Endothelial cell of umbilical vein (primary cell): ENCODE results near the gene ASAP2. TPM values are rescaled to one million over a fixed set of nuclear protein-coding genes. Genes with fewer than 3 reads are reported as not detected.

Experiments
- BruUV-seq: library from RNA; stranded (reverse); fragments of 400-500 nt; replicated peaks from 2 replicates; lab custom pipeline; 2021; lab: Mats Ljungman, UMichigan
- CTCF ChIA-PET: fragments of 300-600, 350-600 bp; sonication (Branson Sonifier 250); formaldehyde crosslinking; loops from one replicate; lab custom pipeline; 2021; ENCODE audit warnings: antibody characterized with exemption, inconsistent platforms; lab: Charles Lee
- POLR2A ChIA-PET: fragments of 300-600, 350-600 bp; sonication (Branson Sonifier 250); formaldehyde crosslinking; loops from one replicate; lab custom pipeline; 2021; ENCODE audit warnings: antibody characterized with exemption, inconsistent platforms; lab: Charles Lee
- DNase-seq: peaks from one replicate; pipeline ENCODE4 v3.0.0-alpha.2; 2011; ENCODE audit warnings: low read depth, low spot score
- FAIRE-seq: peaks from 2 replicates; lab custom pipeline; 2011; peaks lifted over from hg19 to GRCh38; lab: Jason Lieb, UNC
- H2AFZ ChIP-seq: 2 replicates; pipeline ENCODE4 v1.6.0; 2012; ENCODE audit warnings: low read depth, low read length, control low read depth, inconsistent platforms
- H3K27ac ChIP-seq: 2 replicates; pipeline ENCODE4 v1.5.1; 2011; ENCODE audit warnings: low read depth, mild to moderate bottlenecking, control low read depth, low read length, moderate library complexity; ENCODE audit not compliant: insufficient read depth
- H3K27me3 ChIP-seq, 2 experiments: 2 replicates each; pipeline versions ENCODE4 v1.6.0 to v1.6.1; 2011; ENCODE audit warnings: low read length in 2 of 2, mixed read lengths in 1 of 2; ENCODE audit not compliant: control insufficient read depth in 2 of 2, insufficient read depth in 2 of 2
- H3K36me3 ChIP-seq, 2 experiments: 2 replicates in 1 of 2; 3 replicates in 1 of 2; pipeline ENCODE4 v1.5.1; 2011; ENCODE audit warnings: low read length in 2 of 2, mild to moderate bottlenecking in 1 of 2, moderate library complexity in 1 of 2; ENCODE audit not compliant: control insufficient read depth in 2 of 2, insufficient read depth in 2 of 2; ENCODE audit errors: extremely low read depth in 1 of 2
- H3K4me1 ChIP-seq: 3 replicates; pipeline ENCODE4 v1.5.1; 2011; ENCODE audit warnings: mild to moderate bottlenecking, low read length; ENCODE audit not compliant: control insufficient read depth, insufficient read depth; ENCODE audit errors: extremely low read depth
- H3K4me2 ChIP-seq: 2 replicates; pipeline ENCODE4 v1.6.1; 2011; ENCODE audit warnings: low read length, control low read depth, mixed read lengths; ENCODE audit not compliant: insufficient read depth
- H3K4me3 ChIP-seq, 3 experiments: fragments of 200-600 bp in 1 of 3; sonication (generic), shearing (Covaris generic) in 1 of 3; replicated peaks in 1 of 3; 2 replicates each; pipeline ENCODE4 v1.5.1; 2011 to 2016; ENCODE audit warnings: control low read depth in 3 of 3, low read length in 3 of 3, mild to moderate bottlenecking in 2 of 3, inconsistent platforms in 1 of 3, low read depth in 1 of 3, moderate library complexity in 1 of 3; ENCODE audit not compliant: insufficient read depth in 1 of 3
- H3K79me2 ChIP-seq: 2 replicates; pipeline ENCODE4 v1.6.0; 2012; ENCODE audit warnings: low read length, inconsistent platforms; ENCODE audit not compliant: control insufficient read depth, insufficient read depth
- H3K9ac ChIP-seq: replicated peaks from 2 replicates; pipeline ENCODE3; 2011; ENCODE audit warnings: low read length, control low read depth; ENCODE audit not compliant: insufficient read depth; ENCODE audit errors: extremely low read depth
- H3K9me1 ChIP-seq: replicated peaks from 3 replicates; pipeline ENCODE4 v1.6.0; 2011; ENCODE audit warnings: mild to moderate bottlenecking, low read length; ENCODE audit not compliant: control insufficient read depth, insufficient read depth; ENCODE audit errors: extremely low read depth
- H3K9me3 ChIP-seq: replicated peaks from 2 replicates; pipeline ENCODE4 v1.5.1; 2012; ENCODE audit warnings: low read length, inconsistent platforms; ENCODE audit not compliant: control insufficient read depth, insufficient read depth
- H4K20me1 ChIP-seq: replicated peaks from 2 replicates; pipeline ENCODE3; 2011; ENCODE audit warnings: mild to moderate bottlenecking, low read length; ENCODE audit not compliant: control insufficient read depth, insufficient read depth; ENCODE audit errors: extremely low read depth
- CTCF ChIP-seq, 2 donors: IDR thresholded peaks; 1 replicate in 1 of 2; 2 replicates in 1 of 2; pipeline ENCODE4 v1.5.1; 2011; ENCODE audit warnings: low read length in 2 of 2, mild to moderate bottlenecking in 2 of 2, moderate library complexity in 2 of 2, control low read depth in 1 of 2, inconsistent platforms in 1 of 2, low read depth in 1 of 2; ENCODE audit not compliant: insufficient read depth in 1 of 2; ENCODE audit errors: extremely low read depth in 1 of 2
- EZH2 ChIP-seq: IDR thresholded peaks from 2 replicates; pipeline ENCODE4 v1.6.1; 2012; ENCODE audit warnings: borderline replicate concordance, low read depth, mild to moderate bottlenecking, moderate library complexity, low read length, inconsistent platforms; ENCODE audit not compliant: severe bottlenecking
- FOS ChIP-seq: IDR thresholded peaks from 2 replicates; pipeline ENCODE4 v1.6.1; 2011; ENCODE audit warnings: mild to moderate bottlenecking, low read length, moderate library complexity, borderline replicate concordance; ENCODE audit not compliant: insufficient read depth
- GATA2 ChIP-seq: IDR thresholded peaks from 2 replicates; pipeline ENCODE4 v1.7.0; 2011; ENCODE audit warnings: low read depth, mild to moderate bottlenecking, moderate library complexity, mixed read lengths, low read length; ENCODE audit not compliant: insufficient read length, insufficient read depth
- JUN ChIP-seq: IDR thresholded peaks from 2 replicates; pipeline ENCODE4 v1.6.1; 2011; ENCODE audit warnings: borderline replicate concordance, low read depth; ENCODE audit not compliant: insufficient read length, insufficient read depth
- MAX ChIP-seq: IDR thresholded peaks from 2 replicates; pipeline ENCODE4 v1.6.1; 2011; ENCODE audit not compliant: insufficient read depth, insufficient read length
- MYC ChIP-seq: IDR thresholded peaks from one replicate; pipeline ENCODE4 v1.6.1; 2011; ENCODE audit warnings: mild to moderate bottlenecking, low read depth, low read length
- POLR2A ChIP-seq: IDR thresholded peaks from 2 replicates; pipeline ENCODE4 v1.6.1; 2012; ENCODE audit warnings: low read depth, mild to moderate bottlenecking, control low read depth, low read length
- POLR2AphosphoS5 ChIP-seq: IDR thresholded peaks from 2 replicates; pipeline ENCODE4 v1.6.1; 2012; ENCODE audit warnings: low read depth, mild to moderate bottlenecking, control low read depth, low read length, moderate library complexity; ENCODE audit not compliant: insufficient read depth
- dilution Hi-C: fragments of 300-500 bp; cut with MboI; formaldehyde crosslinking; loops from one replicate; pipeline ENCODE4 v1.15.0; 2019; ENCODE audit warnings: low sequenced_read_pairs; ENCODE audit not compliant: extremely low pct_ligation_motif_present
- intact Hi-C: fragments of 100-400 bp; cut with micrococcal nuclease; formaldehyde crosslinking; loops from one replicate; pipeline ENCODE4 v1.10.0; 2022
- polyA plus RNA-seq, 4 experiments: library from polyadenylated mRNA; depleted of rRNA in 3 of 4; stranded (reverse) in 3 of 4; unstranded in 1 of 4; fragments of >200 nt; gene quantifications; 2 replicates each; pipeline versions ENCODE4 v1.2.1 to v1.2.3, GENCODE V29; 2011 to 2012; ENCODE audit warnings: missing spikeins in 1 of 4
- total RNA-seq: library from RNA; stranded (reverse); gene quantifications from 2 replicates; pipeline ENCODE4 v1.2.3, GENCODE V29; 2021

Gene ASAP2
- total and polyA plus RNA-seq, 2 donors (not counting 3 experiments of a cell fraction or from before 2014, with no cell fraction given): 31.1 to 79.2 TPM

GRCh38 chr2:9292426-9292825 lies 85.8 kb downstream of the ASAP2 start:
- ChIA-PET CTCF (no interaction called here), POLR2A (no interaction called here)
- intact Hi-C loops (no loop called here), dilution Hi-C loops (no loop called here)
- DNase-seq (no peak), FAIRE-seq (no peak)
- Histone ChIP-seq H3K27me3 (no peaks in the 10 kb centered on the region), H3K79me2 (peaks cover 81% of the 10 kb centered on the region), H3K4me3 (no peak overlapping the region), H3K36me3 (peaks cover 3 to 5% of the 10 kb centered on the region in 2 experiments), H3K9ac (no peak overlapping the region), H3K4me1 (peaks cover 17% of the 10 kb centered on the region), H4K20me1 (no peaks in the 10 kb centered on the region), H3K4me2 (no peak overlapping the region), H3K27ac (no peak overlapping the region), H2AFZ (no peak overlapping the region), H3K9me3 (no peaks in the 10 kb centered on the region), H3K9me1 (no peaks in the 10 kb centered on the region)
- TF ChIP-seq POLR2A (no peak), JUN (no peak), POLR2AphosphoS5 (no peak), EZH2 (no peak), MAX (no peak), FOS (no peak), CTCF (IDR thresholded peaks at IDR 0.05; ENCODE audit: extremely low read depth in 1 of 2, insufficient read depth in 1 of 2, low read depth in 1 of 2, low read length in 2 of 2) (no peak), MYC (no peak), GATA2 (no peak)
- no TSS peak for BruUV-seq
